IMR-90 (cell line): ENCODE measurements around the gene ABTB2. TPM values are rescaled to one million over a fixed set of nuclear protein-coding genes. Genes with fewer than 3 reads are reported as not detected.

ENCODE experiments used
- ATAC-seq: fragments of 200-7000 bp; cut with Tn5 transposase; 2 replicates; pipeline ENCODE4 v1.9.1; 2020; ENCODE audit warnings: low read depth, mild to moderate bottlenecking, moderate library complexity
- BruUV-seq: library from RNA; stranded (reverse); fragments of 400-500 nt; replicated peaks from 2 replicates; lab custom pipeline; 2021; lab: Mats Ljungman, UMichigan
- CTCF ChIA-PET: fragments of 300-600 bp; formaldehyde crosslinking; extraction: SDS; loops from one replicate; lab custom pipeline; 2021; ENCODE audit warnings: antibody characterized with exemption; lab: Yijun Ruan, JAX
- POLR2A ChIA-PET: fragments of 300-600 bp; sonication (Branson Sonifier 250); formaldehyde crosslinking; loops from one replicate; lab custom pipeline; 2022; ENCODE audit warnings: antibody characterized with exemption; ENCODE audit not compliant: unreplicated experiment; lab: Charles Lee
- DNase-seq: peaks from one replicate; pipeline ENCODE4 v3.0.0; 2013
- H2AFZ ChIP-seq: replicated peaks from 2 replicates; pipeline ENCODE3; 2013; ENCODE audit warnings: low read length, mild to moderate bottlenecking; ENCODE audit not compliant: poor library complexity
- H2AK5ac ChIP-seq: 2 replicates; pipeline ENCODE4 v1.6.1; 2013; ENCODE audit warnings: low read depth, low read length, inconsistent platforms
- H2AK9ac ChIP-seq: replicated peaks from 2 replicates; pipeline ENCODE3; 2013; ENCODE audit warnings: mild to moderate bottlenecking, low read depth, low read length, moderate library complexity; ENCODE audit not compliant: poor library complexity
- H2BK120ac ChIP-seq: 2 replicates; pipeline ENCODE4 v1.6.1; 2013; ENCODE audit warnings: low read depth, low read length, inconsistent platforms
- H2BK15ac ChIP-seq: 3 replicates; pipeline ENCODE4 v1.6.1; 2013; ENCODE audit warnings: low read depth, low read length, inconsistent platforms
- H2BK20ac ChIP-seq: 2 replicates; pipeline ENCODE4 v1.6.1; 2013; ENCODE audit warnings: low read depth, mild to moderate bottlenecking, inconsistent platforms, low read length, moderate library complexity
- H2BK5ac ChIP-seq: 2 replicates; pipeline ENCODE4 v1.6.1; 2013; ENCODE audit warnings: mild to moderate bottlenecking, low read depth, low read length, inconsistent platforms; ENCODE audit not compliant: poor library complexity, severe bottlenecking
- H3K14ac ChIP-seq: replicated peaks from 2 replicates; pipeline ENCODE4 v1.6.1; 2013; ENCODE audit warnings: low read depth, low read length, inconsistent platforms
- H3K18ac ChIP-seq: 2 replicates; pipeline ENCODE4 v1.6.1; 2013; ENCODE audit warnings: low read depth, low read length, control low read depth
- H3K23ac ChIP-seq: 2 replicates; pipeline ENCODE4 v1.6.1; 2013; ENCODE audit warnings: low read depth, low read length, inconsistent platforms
- H3K27ac ChIP-seq: 2 replicates; pipeline ENCODE4 v1.5.1; 2013; ENCODE audit warnings: mild to moderate bottlenecking, control low read depth, low read length; ENCODE audit not compliant: insufficient read depth
- H3K27me3 ChIP-seq: 2 replicates; pipeline ENCODE4 v1.6.1; 2013; ENCODE audit warnings: low read length; ENCODE audit not compliant: control insufficient read depth, insufficient read depth
- H3K36me3 ChIP-seq: 2 replicates; pipeline ENCODE4 v1.6.1; 2013; ENCODE audit warnings: low read length, mixed read lengths; ENCODE audit not compliant: control insufficient read depth, insufficient read depth
- H3K4ac ChIP-seq: 2 replicates; pipeline ENCODE4 v1.6.1; 2013; ENCODE audit warnings: low read depth, low read length, inconsistent platforms
- H3K4me1 ChIP-seq: 2 replicates; pipeline ENCODE4 v1.6.1; 2013; ENCODE audit warnings: low read length, mixed read lengths; ENCODE audit not compliant: control insufficient read depth, insufficient read depth
- H3K4me2 ChIP-seq: 2 replicates; pipeline ENCODE4 v1.6.1; 2013; ENCODE audit warnings: low read depth, mild to moderate bottlenecking, control low read depth, low read length, moderate library complexity
- H3K4me3 ChIP-seq: 2 replicates; pipeline ENCODE4 v1.5.1; 2013; ENCODE audit warnings: low read depth, mild to moderate bottlenecking, control low read depth, low read length, moderate library complexity; ENCODE audit not compliant: insufficient read depth
- H3K56ac ChIP-seq: 2 replicates; pipeline ENCODE4 v1.6.1; 2013; ENCODE audit warnings: low read length, inconsistent platforms; ENCODE audit not compliant: insufficient read depth; ENCODE audit errors: extremely low read depth
- H3K79me1 ChIP-seq, 2 experiments: 2 replicates each; pipeline ENCODE4 v1.6.1; 2013; ENCODE audit warnings: low read length in 2 of 2, inconsistent platforms in 1 of 2, low read depth in 1 of 2
- H3K9ac ChIP-seq: 2 replicates; pipeline ENCODE4 v1.6.1; 2013; ENCODE audit warnings: low read depth, low read length, control low read depth
- H3K9me1 ChIP-seq: 2 replicates; pipeline ENCODE4 v1.6.1; 2013; ENCODE audit warnings: low read length, inconsistent platforms; ENCODE audit not compliant: insufficient read depth
- H3K9me3 ChIP-seq: 2 replicates; pipeline ENCODE4 v1.6.1; 2013; ENCODE audit warnings: low read length; ENCODE audit not compliant: control insufficient read depth, insufficient read depth
- H4K20me1 ChIP-seq: 2 replicates; pipeline ENCODE4 v1.6.1; 2013; ENCODE audit warnings: low read length, inconsistent platforms; ENCODE audit not compliant: insufficient read depth
- H4K5ac ChIP-seq: 2 replicates; pipeline ENCODE4 v1.6.1; 2013; ENCODE audit warnings: mild to moderate bottlenecking, low read depth, low read length, control low read depth
- H4K8ac ChIP-seq, 2 experiments: 2 replicates each; pipeline ENCODE4 v1.6.1; 2013; ENCODE audit warnings: low read depth in 2 of 2, low read length in 2 of 2, control low read depth in 1 of 2, inconsistent platforms in 1 of 2
- H4K91ac ChIP-seq: 2 replicates; pipeline ENCODE4 v1.6.1; 2013; ENCODE audit warnings: low read depth, low read length, inconsistent platforms; ENCODE audit not compliant: insufficient read depth
- BHLHE40 ChIP-seq: fragments of 150-350 bp; IDR thresholded peaks from 2 replicates; pipeline ENCODE4 v1.6.1; 2016; ENCODE audit warnings: mild to moderate bottlenecking, low read depth, low read length
- CEBPB ChIP-seq: IDR thresholded peaks from 2 replicates; pipeline ENCODE4 v1.6.1; 2012; ENCODE audit warnings: low read depth, low read length, improper control_type of control experiment
- CHD1 ChIP-seq: IDR thresholded peaks from 2 replicates; pipeline ENCODE4 v1.6.1; 2012; ENCODE audit warnings: low read depth, low read length, improper control_type of control experiment
- ELK1 ChIP-seq: fragments of 150-350 bp; IDR thresholded peaks from 2 replicates; pipeline ENCODE4 v1.6.1; 2016; ENCODE audit warnings: low read depth, mild to moderate bottlenecking, low read length, moderate library complexity, borderline replicate concordance
- MAZ ChIP-seq: IDR thresholded peaks from 2 replicates; pipeline ENCODE4 v1.6.1; 2012; ENCODE audit warnings: low read depth, mild to moderate bottlenecking, low read length, improper control_type of control experiment, moderate library complexity, borderline replicate concordance
- MXI1 ChIP-seq: IDR thresholded peaks from 2 replicates; pipeline ENCODE4 v1.6.1; 2012; ENCODE audit warnings: low read depth, mild to moderate bottlenecking, low read length, moderate library complexity, borderline replicate concordance
- NFE2L2 ChIP-seq: fragments of 150-350 bp; IDR thresholded peaks from 2 replicates; pipeline ENCODE4 v1.6.1; 2016; ENCODE audit warnings: low read depth, mild to moderate bottlenecking, low read length
- POLR2A ChIP-seq: IDR thresholded peaks from 2 replicates; pipeline ENCODE4 v1.6.1; 2012; ENCODE audit warnings: mild to moderate bottlenecking, low read depth, low read length
- RAD21 ChIP-seq: IDR thresholded peaks from 2 replicates; pipeline ENCODE4 v1.6.1; 2012; ENCODE audit warnings: low read length, improper control_type of control experiment
- RCOR1 ChIP-seq: IDR thresholded peaks from 2 replicates; pipeline ENCODE4 v1.6.1; 2012; ENCODE audit warnings: mild to moderate bottlenecking, low read length, improper control_type of control experiment; ENCODE audit not compliant: insufficient replicate concordance
- RFX5 ChIP-seq: IDR thresholded peaks from 2 replicates; pipeline ENCODE4 v1.8.0; 2012; ENCODE audit warnings: low read depth, mild to moderate bottlenecking, low read length, moderate library complexity
- USF2 ChIP-seq: fragments of 150-350 bp; IDR thresholded peaks from 2 replicates; pipeline ENCODE4 v1.6.1; 2017; ENCODE audit warnings: mild to moderate bottlenecking, antibody characterized with exemption, low read length, low read depth
- WGBS, 2 experiments: methylation state at CpG; one replicate each; pipeline versions ENCODE4 v1.1.5 to v1.1.7; 2013; ENCODE audit warnings: missing lambda C conversion rate in 2 of 2; ENCODE audit not compliant: insufficient read length in 1 of 2; ENCODE audit errors: extremely low coverage in 2 of 2; 5-methylcytosine and 5-hydroxymethylcytosine counted together
- dilution Hi-C: fragments of 300-500 bp; cut with HindIII; formaldehyde crosslinking; loops from one replicate; pipeline ENCODE4 v1.14.3; 2018; ENCODE audit warnings: low sequenced_read_pairs; ENCODE audit not compliant: unreplicated experiment
- in situ Hi-C: fragments of 300-500 bp; cut with MboI; formaldehyde crosslinking; loops from 3 replicates; pipeline ENCODE4 v1.14.3; 2019; ENCODE audit warnings: low sequenced_read_pairs, inconsistent platforms, mixed read lengths
- intact Hi-C: fragments of 100-400 bp; cut with micrococcal nuclease; formaldehyde crosslinking; loops from 2 replicates; pipeline ENCODE4 v1.10.0; 2022
- polyA plus RNA-seq, 3 experiments: library from polyadenylated mRNA; depleted of rRNA; stranded (reverse); fragments of >200 nt; gene quantifications; 2 replicates each; pipeline ENCODE4 v1.2.3, GENCODE V29; 2012; ENCODE audit warnings: low replicate concordance in 1 of 3
- total RNA-seq: library from RNA; depleted of rRNA; stranded (reverse); fragments of >200 nt; gene quantifications from 2 replicates; pipeline ENCODE4 v1.2.3, GENCODE V29; 2012
- TF ChIP-seq, protein P1 (sequence below): conservative IDR thresholded peaks from 2 replicates; pipeline ENCODE4 v1.5.1; 2012; ENCODE audit warnings: mild to moderate bottlenecking, low read depth, low read length, improper control_type of control experiment

The ABTB2 gene
- total and polyA plus RNA-seq, 2 of the 4 experiments (the other 2 are of a cell fraction), result 0.18 to 2.0 TPM

DNA sequence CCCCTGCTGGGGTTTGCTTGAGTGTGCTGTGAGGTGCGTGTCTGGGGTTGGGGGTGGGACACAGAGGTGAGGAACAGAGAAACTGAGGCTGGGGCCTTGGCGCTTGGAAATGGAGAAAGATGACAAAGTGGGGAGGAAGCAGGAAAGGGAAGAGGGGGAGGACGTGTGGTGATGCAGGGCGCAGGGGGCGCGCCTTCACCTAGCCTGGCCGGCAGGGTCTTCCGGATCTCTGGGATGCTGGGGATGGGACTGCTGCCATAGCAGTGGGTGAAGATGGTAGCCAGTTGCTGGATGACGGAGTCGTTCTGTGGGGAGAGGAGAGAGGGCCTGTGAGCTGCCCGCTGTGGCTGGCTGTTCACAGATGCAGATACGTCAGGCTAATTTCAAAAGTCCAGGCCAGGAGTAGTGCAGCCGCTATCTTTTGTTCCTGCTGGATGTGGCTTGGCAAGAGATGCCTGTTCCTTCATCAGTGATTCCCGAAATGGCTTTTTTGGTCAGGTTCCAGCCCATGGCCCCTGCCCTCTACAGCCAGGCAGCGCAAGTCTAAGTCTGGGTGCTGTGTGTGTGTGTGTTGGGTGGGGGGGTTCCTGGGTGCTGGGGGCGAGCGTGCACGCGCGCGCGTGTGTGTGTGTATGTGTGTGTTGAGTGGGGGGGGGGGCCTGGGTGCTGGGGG is 197.6 kb downstream of the ABTB2 start:
- Histone ChIP-seq H3K27me3 (no peaks in the 10 kb centered on the region), H4K5ac (no peak overlapping the region), H3K79me1 (no peaks in the 10 kb centered on the region), H2BK120ac (no peak overlapping the region), H3K9me1 (no peaks in the 10 kb centered on the region), H3K36me3 (0 out of 2 replicates have a peak, but pooled peaks cover 2% of the 10 kb centered on the region), H2BK20ac (no peak overlapping the region), H3K14ac (no peak overlapping the region), H3K9ac (no peak overlapping the region), H4K20me1 (no peaks in the 10 kb centered on the region; the same call in none of the 2 replicates), H3K4ac (no peak overlapping the region), H2BK5ac (no peak overlapping the region), H3K27ac (no peak overlapping the region), H2AFZ (no peak overlapping the region), H3K56ac (no peak overlapping the region), H3K18ac (no peak overlapping the region), H3K9me3 (no peaks in the 10 kb centered on the region), H3K4me3 (no peak overlapping the region), H3K4me1 (peaks cover under 1% of the 10 kb centered on the region; the same call in 1 of the 2 replicates), H2AK9ac (no peak overlapping the region), H2AK5ac (no peak overlapping the region), H2BK15ac (no peak overlapping the region), H3K4me2 (no peak overlapping the region), H3K23ac (no peak overlapping the region), H4K8ac (no peak overlapping the region), H4K91ac (no peak overlapping the region)
- 83% methylated on average over 9 of the region's 22 CpGs; no CpG with 5 or more reads in 1 of the 2 experiments for WGBS, 2 experiments
- ATAC-seq, result no peak
- no peak for DNase-seq
- in situ Hi-C loops (no loop called here), intact Hi-C loops (no loop called here), dilution Hi-C loops (no loop called here)
- TF ChIP-seq RFX5 (no peak), RAD21 (no peak), BHLHE40 (no peak), USF2 (no peak), RCOR1 (no peak), CHD1 (no peak), MXI1 (no peak), NFE2L2 (no peak), ELK1 (no peak), POLR2A (no peak), CEBPB (no peak), MAZ (no peak)
- TF ChIP-seq, protein P1, sequence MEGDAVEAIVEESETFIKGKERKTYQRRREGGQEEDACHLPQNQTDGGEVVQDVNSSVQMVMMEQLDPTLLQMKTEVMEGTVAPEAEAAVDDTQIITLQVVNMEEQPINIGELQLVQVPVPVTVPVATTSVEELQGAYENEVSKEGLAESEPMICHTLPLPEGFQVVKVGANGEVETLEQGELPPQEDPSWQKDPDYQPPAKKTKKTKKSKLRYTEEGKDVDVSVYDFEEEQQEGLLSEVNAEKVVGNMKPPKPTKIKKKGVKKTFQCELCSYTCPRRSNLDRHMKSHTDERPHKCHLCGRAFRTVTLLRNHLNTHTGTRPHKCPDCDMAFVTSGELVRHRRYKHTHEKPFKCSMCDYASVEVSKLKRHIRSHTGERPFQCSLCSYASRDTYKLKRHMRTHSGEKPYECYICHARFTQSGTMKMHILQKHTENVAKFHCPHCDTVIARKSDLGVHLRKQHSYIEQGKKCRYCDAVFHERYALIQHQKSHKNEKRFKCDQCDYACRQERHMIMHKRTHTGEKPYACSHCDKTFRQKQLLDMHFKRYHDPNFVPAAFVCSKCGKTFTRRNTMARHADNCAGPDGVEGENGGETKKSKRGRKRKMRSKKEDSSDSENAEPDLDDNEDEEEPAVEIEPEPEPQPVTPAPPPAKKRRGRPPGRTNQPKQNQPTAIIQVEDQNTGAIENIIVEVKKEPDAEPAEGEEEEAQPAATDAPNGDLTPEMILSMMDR, result no peak
- POLR2A ChIA-PET, result no interaction called here
- CTCF ChIA-PET, result no interaction called here
- no TSS peak for BruUV-seq
